HG03457 (cell line): Measurements from ENCODE around the gene HDAC10.
A peak's percentile ranks its signal among the peaks of the same experiment; 100 is the strongest.

Source experiments
- ATAC-seq: cut with Tn5 transposase; IDR thresholded peaks from one replicate; pipeline ENCODE4 v1.9.1; 2021; ENCODE audit warnings: moderate number of reproducible peaks; ENCODE audit not compliant: unreplicated experiment

The HDAC10 gene

GRCh38 chr22:50244420-50245213 lies 6.4 kb downstream of the HDAC10 start, which contains the start of gene TUBGCP6:
TUBGCP6 (minus strand) TSS chr22:50245023; CDS start chr22:50244459, 564 bp downstream.
- ATAC-seq: peak; percentile 63

GRCh38 chr22:50243685-50244419 lies 7.2 kb downstream of the HDAC10 start:
- no peak for ATAC-seq

- no peak for ATAC-seq
Observed at GRCh38 chr22:50242406-50242949, 8.6 kb downstream of the HDAC10 start.

- no peak for ATAC-seq
Observed at GRCh38 chr22:50238755-50239154, 12.3 kb downstream of the HDAC10 start.

- no peak for ATAC-seq
Observed at GRCh38 chr22:50236731-50237409, 14.2 kb downstream of the HDAC10 start.

GRCh38 chr22:50233223-50233622 lies 17.8 kb downstream of the HDAC10 start:
- ATAC-seq: no peak

GRCh38 chr22:50232481-50233151 lies 18.4 kb downstream of the HDAC10 start:
- no peak for ATAC-seq

GRCh38 chr22:50229370-50229769 lies 21.7 kb downstream of the HDAC10 start:
- ATAC-seq: no peak

- ATAC-seq: no peak
Observed at GRCh38 chr22:50228366-50228765, 22.7 kb downstream of the HDAC10 start.

GRCh38 chr22:50227579-50228215 lies 23.4 kb downstream of the HDAC10 start:
- ATAC-seq: no peak

GRCh38 chr22:50226875-50227165 lies 24.2 kb downstream of the HDAC10 start:
- ATAC-seq: no peak

GRCh38 chr22:50226063-50226874 lies 24.8 kb downstream of the HDAC10 start:
- ATAC-seq: no peak

- ATAC-seq: no peak
Observed at GRCh38 chr22:50225200-50225969, 25.7 kb downstream of the HDAC10 start.

GRCh38 chr22:50224071-50224470 lies 27.0 kb downstream of the HDAC10 start:
- no peak for ATAC-seq

GRCh38 chr22:50222508-50222907 lies 28.6 kb downstream of the HDAC10 start:
- ATAC-seq: no peak

- no peak for ATAC-seq
Observed at GRCh38 chr22:50221410-50222300, 29.4 kb downstream of the HDAC10 start.

- no peak for ATAC-seq
Observed at GRCh38 chr22:50220603-50221409, 30.3 kb downstream of the HDAC10 start.
